K562 (cell line): ENCODE measurements around the gene PRKCB. TPM values are rescaled to one million over a fixed set of nuclear protein-coding genes. Genes with fewer than 3 reads are reported as not detected.

ENCODE experiments used
- ATAC-seq: fragments of 200-7000 bp; cut with Tn5 transposase; 3 replicates; pipeline ENCODE4 v1.9.1; 2020; ENCODE audit warnings: moderate library complexity
- BruUV-seq: library from RNA; stranded (reverse); fragments of 400-500 nt; replicated peaks from 2 replicates; lab custom pipeline; 2021; lab: Mats Ljungman, UMichigan
- CTCF ChIA-PET: fragments of 300-600 bp; formaldehyde crosslinking; extraction: SDS; loops from one replicate; lab custom pipeline; 2021; ENCODE audit warnings: low intra/inter-chr PET ratio; lab: Yijun Ruan, JAX
- POLR2A ChIA-PET: fragments of 300-600, 350-650 bp; sonication (Branson Sonifier 250); formaldehyde crosslinking; extraction: SDS; loops from one replicate; lab custom pipeline; 2021; ENCODE audit warnings: antibody characterized with exemption, inconsistent platforms; lab: Yijun Ruan, JAX
- DNase-seq, 4 experiments: peaks; one replicate each; pipeline versions ENCODE4 v3.0.0 to v3.0.0-alpha.2; 2011 to 2018; ENCODE audit warnings: low spot score in 3 of 4, mixed read lengths in 3 of 4; ENCODE audit errors: extremely low read depth in 1 of 4
- FAIRE-seq: peaks from 2 replicates; lab custom pipeline; 2011; peaks lifted over from hg19 to GRCh38; lab: Jason Lieb, UNC
- H2AFZ ChIP-seq: 2 replicates; pipeline ENCODE4 v1.6.0; 2011; ENCODE audit warnings: low read depth, low read length, control low read depth, inconsistent platforms
- H3K27ac ChIP-seq: fragments of 200-600 bp; 3 replicates; pipeline ENCODE4 v1.8.0; 2011; ENCODE audit warnings: low read depth, mild to moderate bottlenecking, control low read depth, inconsistent platforms, low read length, moderate library complexity, mixed read lengths; ENCODE audit errors: extremely low read depth
- H3K27me3 ChIP-seq, 2 experiments: fragments of 300-600 bp in 1 of 2; 2 replicates in 1 of 2; 3 replicates in 1 of 2; pipeline versions ENCODE4 v1.6.0 to v1.8.0; 2011; ENCODE audit warnings: inconsistent platforms in 2 of 2, low read length in 2 of 2, mild to moderate bottlenecking in 1 of 2, mixed read lengths in 1 of 2, moderate library complexity in 1 of 2; ENCODE audit not compliant: control insufficient read depth in 2 of 2, insufficient read depth in 2 of 2
- H3K36me3 ChIP-seq: fragments of 300-600 bp; 3 replicates; pipeline ENCODE4 v1.8.0; 2011; ENCODE audit warnings: mild to moderate bottlenecking, low read length, inconsistent platforms; ENCODE audit not compliant: control insufficient read depth, insufficient read depth
- H3K4me1 ChIP-seq, 2 experiments: fragments of 200-600 bp in 1 of 2; replicated peaks in 1 of 2; 2 replicates in 1 of 2; 3 replicates in 1 of 2; pipeline versions ENCODE4 v1.5.1 to v1.8.0; 2011; ENCODE audit warnings: inconsistent platforms in 2 of 2, low read length in 2 of 2, mild to moderate bottlenecking in 1 of 2, mixed read lengths in 1 of 2, moderate library complexity in 1 of 2; ENCODE audit not compliant: control insufficient read depth in 2 of 2, insufficient read depth in 2 of 2
- H3K4me2 ChIP-seq: 2 replicates; pipeline ENCODE4 v1.6.1; 2011; ENCODE audit warnings: low read length, control low read depth, inconsistent platforms, mixed read lengths; ENCODE audit not compliant: insufficient read depth
- H3K4me3 ChIP-seq: fragments of 200-600 bp; sonication (generic), shearing (Covaris generic); 2 replicates; pipeline ENCODE4 v1.5.1; 2016; ENCODE audit warnings: control low read depth, inconsistent platforms
- H3K79me2 ChIP-seq: fragments of 200-600 bp; 3 replicates; pipeline ENCODE4 v1.8.0; 2011; ENCODE audit warnings: low read length, inconsistent platforms; ENCODE audit not compliant: control insufficient read depth, insufficient read depth
- H3K9ac ChIP-seq, 2 experiments: 2 replicates each; pipeline versions ENCODE4 v1.6.0 to v1.6.1; 2011; ENCODE audit warnings: low read depth in 2 of 2, low read length in 2 of 2, control low read depth in 1 of 2, inconsistent platforms in 1 of 2, mild to moderate bottlenecking in 1 of 2, mixed read lengths in 1 of 2; ENCODE audit not compliant: insufficient read depth in 1 of 2
- H3K9me1 ChIP-seq: one replicate; pipeline ENCODE4 v1.6.0; 2011; ENCODE audit warnings: inconsistent platforms, mild to moderate bottlenecking, low read length, moderate library complexity; ENCODE audit not compliant: control insufficient read depth, insufficient read depth
- H3K9me3 ChIP-seq: replicated peaks from 2 replicates; pipeline ENCODE4 v1.5.1; 2011; ENCODE audit warnings: low read depth, low read length, inconsistent platforms; ENCODE audit not compliant: control insufficient read depth, insufficient read depth
- H4K20me1 ChIP-seq: replicated peaks from 2 replicates; pipeline ENCODE4 v1.6.1; 2011; ENCODE audit warnings: low read length, inconsistent platforms, mixed read lengths; ENCODE audit not compliant: control insufficient read depth, insufficient read depth
- TCF7L2 ChIP-seq: fragments of 150-350 bp; IDR thresholded peaks from 2 replicates; pipeline ENCODE4 v1.6.1; 2016; ENCODE audit warnings: low read depth, mild to moderate bottlenecking, low read length, moderate library complexity
- ZZZ3 ChIP-seq: fragments of 450-650 bp; IDR thresholded peaks from 2 replicates; pipeline ENCODE4 v1.6.1; 2016; ENCODE audit warnings: antibody characterized with exemption, mild to moderate bottlenecking, moderate library complexity
- WGBS: fragments of 100-300 bp; shearing (Covaris generic); methylation state at CpG from one replicate; pipeline ENCODE4 v1.1.6; 2016; ENCODE audit warnings: low coverage, mixed read lengths; ENCODE audit not compliant: insufficient coverage; ENCODE audit errors: missing lambda C conversion rate; 5-methylcytosine and 5-hydroxymethylcytosine counted together
- in situ Hi-C: fragments of 300-500 bp; cut with MboI; formaldehyde crosslinking; loops from 4 replicates; pipeline ENCODE4 v1.15.0; 2018; ENCODE audit warnings: inconsistent platforms, mixed read lengths
- intact Hi-C: fragments of 100-400 bp; cut with micrococcal nuclease; formaldehyde crosslinking; loops from 2 replicates; pipeline ENCODE4 v1.14.2; 2022
- polyA plus RNA-seq, 8 experiments: library from polyadenylated mRNA; depleted of rRNA in 4 of 8; stranded (reverse) in 5 of 8; unstranded in 3 of 8; fragments of >200 nt; fragmentation: Nextera tagmentation in 2 of 8; fragmentation: Illumina TruSeq in 1 of 8; extraction: Ambion mirVana in 2 of 8; extraction: Trizol in 1 of 8; gene quantifications; 2 replicates each; pipeline versions ENCODE4 v1.2.1 to v1.2.3, GENCODE V29; 2011 to 2014; ENCODE audit warnings: inconsistent platforms in 1 of 8, missing spikeins in 1 of 8
- total RNA-seq, 7 experiments: library from RNA; depleted of rRNA in 6 of 7; stranded (reverse); fragments of >200 nt in 6 of 7; fragmentation: Illumina TruSeq in 2 of 7; extraction: Trizol in 2 of 7; gene quantifications; 2 replicates each; pipeline versions ENCODE4 v1.2.1 to v1.2.3, GENCODE V29; 2011 to 2021; ENCODE audit warnings: low replicate concordance in 1 of 7
- TF ChIP-seq, protein P1 (sequence below): fragments of 250-450 bp; sonication (Bioruptor Pico); IDR thresholded peaks from 2 replicates; pipeline ENCODE4 v1.5.0; 2021

The PRKCB gene
- total and polyA plus RNA-seq, 9 of the 15 experiments (the other 6 are each of a cell fraction or from before 2014, with no cell fraction given), result 49.9 to 276 (median 148) TPM

- ChIA-PET POLR2A (interaction anchor here (0.6 to 0.9 kb wide), 2 partner anchors 16 to 118 kb away, joined by 3 read pairs; no protein-coding TSS in a partner anchor), CTCF (no interaction called here)
- no peak overlapping the region for H3K27ac ChIP-seq
- no peaks in the 10 kb centered on the region for H3K9me3 ChIP-seq
- H3K27me3 ChIP-seq, result no peaks in the 10 kb centered on the region
- peaks cover 31% of the 10 kb centered on the region; the same call in 2 of the 3 replicates for H3K79me2 ChIP-seq
- H2AFZ ChIP-seq, result no peak overlapping the region
- H4K20me1 ChIP-seq, result no peaks in the 10 kb centered on the region; the same call in 1 of the 2 replicates
- no peaks in the 10 kb centered on the region for H3K9me1 ChIP-seq
- ATAC-seq (no peak), DNase-seq (no peak), FAIRE-seq (no peak)
- peaks cover 80% of the 10 kb centered on the region; the same call in 2 of the 3 replicates for H3K36me3 ChIP-seq
- no peak overlapping the region for H3K4me3 ChIP-seq
- no TSS peak for BruUV-seq
- in situ Hi-C loops, result no loop called here
- intact Hi-C loops, result no loop called here
- peak overlapping the region in 1 of 2 experiments; percentile 32; a peak in 1 of 4 replicates for H3K9ac ChIP-seq
- no peaks in the 10 kb centered on the region; a peak in 2 of 5 replicates for H3K4me1 ChIP-seq
- TF ChIP-seq TCF7L2 (no peak), ZZZ3 (no peak)
- TF ChIP-seq, protein P1, sequence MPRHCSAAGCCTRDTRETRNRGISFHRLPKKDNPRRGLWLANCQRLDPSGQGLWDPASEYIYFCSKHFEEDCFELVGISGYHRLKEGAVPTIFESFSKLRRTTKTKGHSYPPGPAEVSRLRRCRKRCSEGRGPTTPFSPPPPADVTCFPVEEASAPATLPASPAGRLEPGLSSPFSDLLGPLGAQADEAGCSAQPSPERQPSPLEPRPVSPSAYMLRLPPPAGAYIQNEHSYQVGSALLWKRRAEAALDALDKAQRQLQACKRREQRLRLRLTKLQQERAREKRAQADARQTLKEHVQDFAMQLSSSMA (CRISPR knock-in tag), result no peak
- no peak overlapping the region for H3K4me2 ChIP-seq
- 84% methylated on average over 11 of the region's 12 CpGs for WGBS
Measured at GRCh38 chr16:24054741-24055491, 219.1 kb downstream of the PRKCB start.
